ENCODE measurements around the gene SLC7A6OS.

The SLC7A6OS gene

GRCh38 chr16:68310774-68311511, at the start of gene SLC7A6OS, which contains the start of gene PRMT7:
SLC7A6OS (minus strand) TSS chr16:68310946; CDS start chr16:68310926, 20 bp downstream.
PRMT7 (plus strand) TSS chr16:68311019; CDS start chr16:68315980, 4,961 bp downstream.
- DNase-seq: peak; percentile 82 to 91

- DNase-seq: no peak
Measured at GRCh38 chr16:68359398-68360191, 48.8 kb upstream of the SLC7A6OS start.

- DNase-seq: no peak
Measured at GRCh38 chr16:68358951-68359350, 48.2 kb upstream of the SLC7A6OS start.

GRCh38 chr16:68357923-68358322, 47.2 kb upstream of the SLC7A6OS start:
- DNase-seq: no peak

GRCh38 chr16:68357521-68357922, 46.8 kb upstream of the SLC7A6OS start:
- DNase-seq: no peak

GRCh38 chr16:68356919-68357286, 46.2 kb upstream of the SLC7A6OS start:
- no peak for DNase-seq

GRCh38 chr16:68356249-68356918, 45.6 kb upstream of the SLC7A6OS start:
- DNase-seq: no peak

GRCh38 chr16:68355447-68356248, 44.9 kb upstream of the SLC7A6OS start:
- no peak for DNase-seq

- DNase-seq: no peak
Measured at GRCh38 chr16:68354816-68355215, 44.1 kb upstream of the SLC7A6OS start.

GRCh38 chr16:68353366-68353765, 42.6 kb upstream of the SLC7A6OS start:
- DNase-seq: no peak

- DNase-seq: no peak
Measured at GRCh38 chr16:68351991-68352431, 41.3 kb upstream of the SLC7A6OS start.

GRCh38 chr16:68351463-68351862, 40.7 kb upstream of the SLC7A6OS start:
- DNase-seq: no peak

- DNase-seq: no peak
Measured at GRCh38 chr16:68350813-68351350, 40.1 kb upstream of the SLC7A6OS start.

GRCh38 chr16:68349838-68350410, 39.2 kb upstream of the SLC7A6OS start:
- no peak for DNase-seq

- no peak for DNase-seq
Measured at GRCh38 chr16:68348639-68349445, 38.1 kb upstream of the SLC7A6OS start.

GRCh38 chr16:68347605-68348004, 36.9 kb upstream of the SLC7A6OS start:
- DNase-seq: no peak

GRCh38 chr16:68346892-68347480, 36.2 kb upstream of the SLC7A6OS start:
- no peak for DNase-seq

- no peak for DNase-seq
Measured at GRCh38 chr16:68345958-68346635, 35.4 kb upstream of the SLC7A6OS start.

- no peak for DNase-seq
Measured at GRCh38 chr16:68345351-68345810, 34.6 kb upstream of the SLC7A6OS start.

GRCh38 chr16:68344252-68344651, 33.5 kb upstream of the SLC7A6OS start:
- no peak for DNase-seq
